ENCODE measurements around the gene MPO. TPM values are rescaled to one million over a fixed set of nuclear protein-coding genes. Genes with fewer than 3 reads are reported as not detected.

Gene MPO
- total RNA-seq, 1 donor from 2014 or later, result not detected

DNA sequence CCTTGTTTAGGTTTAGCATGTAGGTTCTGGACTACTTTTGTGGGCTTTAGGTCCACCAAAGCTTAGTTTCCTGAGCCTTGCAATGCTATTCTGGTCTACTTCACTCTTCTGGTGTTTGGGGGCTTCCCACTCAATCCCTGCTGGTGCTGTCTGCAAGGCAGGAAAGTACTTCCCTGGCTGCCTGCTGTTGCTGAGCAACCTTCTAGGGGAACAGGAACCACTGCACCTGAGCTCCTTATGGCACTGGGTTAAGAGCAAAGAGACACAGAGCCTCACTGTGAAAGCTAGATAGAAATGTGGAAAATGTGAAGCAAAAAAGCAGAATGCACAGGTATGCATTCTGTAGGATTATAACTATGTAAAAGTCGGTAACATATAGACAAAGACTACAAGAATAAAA lies 17.0 kb downstream of the MPO start:
- ATAC-seq, result no peak

DNA sequence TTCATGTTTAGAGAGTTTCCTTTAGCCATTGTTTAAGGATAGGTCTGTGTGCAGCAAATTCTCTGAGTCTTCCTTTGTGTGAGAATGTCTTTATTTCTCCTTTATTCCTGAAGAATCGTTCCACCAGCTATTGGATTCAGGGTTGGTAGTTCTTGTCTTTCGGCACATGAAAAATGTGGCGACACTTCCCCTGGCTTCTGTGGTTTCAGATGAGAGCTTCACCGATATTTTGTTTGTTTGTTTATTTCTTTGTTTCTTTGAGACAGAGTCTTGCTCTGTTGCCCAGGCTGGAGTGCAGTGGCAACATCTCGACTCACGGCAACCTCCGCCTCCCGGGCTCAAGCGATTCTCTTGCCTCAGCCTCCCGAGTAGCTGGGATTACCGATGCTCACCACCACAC lies 18.6 kb downstream of the MPO start:
- no peak for ATAC-seq

DNA sequence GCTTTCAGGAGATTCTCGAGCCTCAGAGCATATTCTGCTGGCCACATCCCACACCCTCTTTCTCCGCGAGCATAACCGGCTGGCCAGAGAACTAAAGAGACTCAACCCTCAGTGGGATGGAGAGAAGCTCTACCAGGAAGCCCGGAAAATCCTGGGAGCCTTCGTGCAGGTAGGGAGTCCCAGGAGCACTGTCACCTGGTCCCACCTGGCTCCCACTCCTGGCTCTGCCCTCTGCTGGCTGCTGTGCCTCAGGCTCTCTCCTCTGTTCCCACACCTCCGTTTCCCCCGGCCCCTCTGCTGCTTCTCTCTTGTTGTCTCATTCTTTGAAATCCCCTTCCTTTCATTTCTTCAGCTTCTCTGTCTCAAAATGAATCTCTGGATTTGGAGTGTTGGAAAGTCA lies 25.9 kb downstream of the MPO start:
- no peak for ATAC-seq

DNA sequence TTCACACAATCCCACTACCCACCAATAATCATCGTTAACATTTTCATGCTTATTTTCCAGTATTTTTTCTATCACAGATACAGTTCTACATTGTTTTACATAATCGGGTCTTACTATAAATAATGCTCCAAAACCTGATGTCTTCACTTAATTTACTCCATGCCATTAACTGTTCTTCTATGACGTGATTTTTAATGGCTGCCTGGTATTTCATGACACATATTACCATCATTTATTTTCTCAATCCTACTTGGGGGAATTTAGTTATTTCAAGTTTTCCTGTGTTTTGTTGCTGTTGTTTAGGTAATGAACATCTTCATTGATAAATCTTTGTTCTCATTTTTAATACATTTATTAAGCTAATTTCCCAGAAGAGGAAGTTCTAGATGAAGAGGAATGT lies 27.7 kb downstream of the MPO start:
- no peak for ATAC-seq

DNA sequence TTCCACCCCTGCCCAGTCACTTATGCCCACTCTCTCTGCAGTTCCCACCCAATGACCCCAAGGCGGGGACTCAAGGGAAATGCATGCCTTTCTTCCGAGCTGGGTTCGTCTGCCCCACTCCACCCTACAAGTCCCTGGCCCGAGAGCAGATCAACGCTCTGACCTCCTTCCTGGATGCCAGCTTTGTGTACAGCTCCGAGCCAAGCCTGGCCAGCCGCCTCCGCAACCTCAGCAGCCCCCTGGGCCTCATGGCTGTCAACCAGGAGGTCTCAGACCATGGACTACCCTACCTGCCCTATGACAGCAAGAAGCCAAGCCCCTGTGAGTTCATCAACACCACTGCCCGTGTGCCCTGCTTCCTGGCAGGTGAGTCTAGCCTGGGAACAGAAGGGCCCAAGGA lies 28.6 kb downstream of the MPO start:
- ATAC-seq, result no peak

DNA sequence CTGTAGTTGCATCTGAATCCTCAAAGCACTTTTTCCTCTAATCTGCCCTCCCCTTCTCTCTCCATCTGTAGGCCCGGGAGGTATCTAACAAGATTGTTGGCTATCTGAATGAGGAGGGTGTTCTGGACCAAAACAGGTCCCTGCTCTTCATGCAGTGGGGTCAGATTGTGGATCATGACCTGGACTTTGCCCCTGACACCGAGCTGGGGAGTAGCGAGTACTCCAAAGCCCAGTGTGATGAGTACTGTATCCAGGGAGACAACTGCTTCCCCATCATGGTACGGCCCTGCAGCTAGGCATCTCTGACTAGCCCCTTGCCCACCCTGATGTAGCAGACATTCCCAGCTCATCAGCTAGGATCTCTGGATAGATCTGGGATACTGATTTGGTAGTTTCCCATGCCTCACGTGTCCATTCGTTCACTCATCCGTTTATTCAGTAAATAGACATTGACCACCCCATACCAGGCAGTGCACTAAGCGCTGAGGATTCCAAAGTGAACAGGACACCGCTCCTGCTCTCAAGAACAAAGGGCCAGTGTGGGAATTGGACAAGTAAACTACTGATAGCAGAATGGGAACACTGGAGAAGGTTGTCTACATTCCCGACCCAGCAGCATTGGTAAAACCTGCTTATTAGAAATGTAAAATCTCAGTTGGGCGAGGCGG lies 30.3 kb downstream of the MPO start:
- no peak for ATAC-seq

DNA sequence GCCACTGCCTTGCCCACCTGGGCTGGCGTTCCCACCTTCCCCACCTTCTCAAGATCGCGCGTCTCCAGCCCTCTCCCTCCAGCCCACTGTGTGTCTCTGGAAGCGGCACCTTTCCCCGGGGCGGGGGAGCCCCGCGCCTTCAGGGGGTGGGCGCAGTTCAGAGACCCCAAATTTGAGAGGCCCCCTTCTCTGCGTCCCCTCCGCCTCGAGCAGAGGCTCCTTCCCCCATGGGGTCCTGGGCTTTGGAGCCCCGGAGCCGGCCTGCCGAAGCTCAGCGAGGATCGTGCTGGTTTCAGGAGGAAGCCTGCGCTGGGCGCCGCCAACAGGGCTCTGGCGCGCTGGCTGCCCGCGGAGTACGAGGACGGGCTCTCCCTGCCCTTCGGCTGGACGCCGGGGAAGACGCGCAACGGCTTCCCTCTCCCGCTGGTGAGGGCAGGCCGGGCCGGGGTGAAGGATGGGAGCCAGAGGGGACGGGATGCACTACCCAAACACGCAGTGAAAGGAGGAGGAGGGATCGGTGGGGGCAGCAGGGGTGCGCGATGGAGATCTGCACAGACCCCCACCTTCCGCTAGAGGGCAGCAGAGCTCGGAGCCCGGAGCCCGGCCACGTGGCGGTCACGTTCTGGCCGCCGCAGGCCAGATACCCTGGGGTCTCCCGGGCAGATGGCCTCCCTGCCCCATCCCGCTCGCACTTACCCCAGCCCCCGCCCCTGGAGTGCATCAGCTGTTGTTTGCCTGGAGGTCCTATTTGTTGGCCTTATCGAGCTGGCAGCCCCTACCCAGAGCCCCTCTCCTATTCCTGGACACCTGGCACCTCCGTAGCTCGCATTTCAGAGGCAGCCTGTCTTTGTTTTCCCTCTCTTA lies 31.2 kb downstream of the MPO start:
- peak; percentile 79 for ATAC-seq

DNA sequence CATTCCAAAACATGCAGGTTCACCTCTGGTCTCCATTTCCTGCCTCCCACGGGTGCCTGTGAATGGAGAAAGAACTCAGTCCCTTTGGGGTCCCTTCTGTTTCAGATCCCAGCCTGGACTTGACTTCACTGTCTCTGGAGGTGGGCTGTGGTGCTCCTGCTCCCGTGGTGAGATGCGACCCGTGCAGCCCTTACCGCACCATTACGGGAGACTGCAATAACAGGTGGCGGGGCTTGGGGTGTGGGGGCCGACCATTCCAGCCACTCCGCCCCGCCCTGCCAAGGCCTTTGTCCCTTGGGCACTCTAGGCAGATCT lies 31.8 kb downstream of the MPO start:
- no peak for ATAC-seq

DNA sequence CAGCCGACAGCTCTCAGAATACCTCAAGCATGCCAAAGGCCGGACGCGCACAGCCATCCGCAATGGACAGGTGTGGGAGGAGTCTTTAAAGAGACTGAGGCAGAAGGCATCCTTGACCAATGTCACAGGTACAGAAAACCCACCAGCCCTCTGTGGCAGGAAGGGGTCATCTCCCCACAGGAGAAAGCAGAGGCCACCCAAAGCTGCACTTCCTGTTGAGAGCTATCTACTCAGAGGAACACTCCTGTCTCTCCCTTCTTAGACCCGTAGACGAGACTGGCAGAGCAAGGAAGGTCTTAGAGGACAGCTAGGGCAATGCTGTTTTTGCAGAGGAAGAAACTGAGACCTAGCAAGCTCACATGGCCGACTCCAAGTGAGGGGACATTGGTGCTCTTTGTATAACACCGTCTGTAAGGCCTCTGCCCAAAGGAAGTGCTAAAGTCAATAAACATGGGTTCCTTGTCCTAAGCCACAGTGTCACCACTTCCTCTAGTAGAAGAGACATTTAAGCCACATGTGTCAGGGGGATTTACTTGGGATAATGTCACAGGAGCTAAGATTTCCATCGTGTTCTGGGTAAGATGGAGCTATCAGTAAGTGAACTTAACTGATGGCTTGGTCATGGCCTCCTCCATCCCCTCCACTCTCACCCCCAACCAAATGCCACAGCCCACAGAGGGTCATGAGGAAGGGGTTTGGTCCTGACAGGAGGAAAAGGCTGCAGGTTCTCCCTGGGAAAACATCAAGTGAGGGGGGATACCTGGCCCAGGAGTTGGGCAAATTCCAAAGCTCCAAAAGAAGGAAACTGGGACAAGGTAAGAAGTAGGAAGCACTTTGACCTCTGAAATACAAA lies 33.0 kb downstream of the MPO start:
- ATAC-seq, result no peak

DNA sequence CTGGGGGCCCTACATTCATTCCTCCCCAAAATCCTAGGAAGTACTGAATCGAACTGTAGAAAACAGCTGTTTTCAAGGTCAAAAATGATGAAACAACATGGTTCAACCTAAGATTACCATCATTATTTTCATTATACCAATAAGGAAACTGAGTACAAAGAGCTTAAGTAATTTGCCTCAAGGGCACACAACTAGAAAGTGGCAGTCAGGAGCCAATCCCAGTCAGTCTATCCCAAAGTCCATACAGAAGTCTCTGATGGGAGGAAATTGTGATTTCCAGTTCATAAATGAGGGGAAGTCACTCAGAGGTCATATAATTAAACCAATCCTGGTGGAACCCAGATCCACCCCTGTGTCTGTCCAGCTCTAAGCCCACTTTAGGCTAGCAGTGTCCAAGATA lies 34.0 kb downstream of the MPO start:
- ATAC-seq, result no peak

DNA sequence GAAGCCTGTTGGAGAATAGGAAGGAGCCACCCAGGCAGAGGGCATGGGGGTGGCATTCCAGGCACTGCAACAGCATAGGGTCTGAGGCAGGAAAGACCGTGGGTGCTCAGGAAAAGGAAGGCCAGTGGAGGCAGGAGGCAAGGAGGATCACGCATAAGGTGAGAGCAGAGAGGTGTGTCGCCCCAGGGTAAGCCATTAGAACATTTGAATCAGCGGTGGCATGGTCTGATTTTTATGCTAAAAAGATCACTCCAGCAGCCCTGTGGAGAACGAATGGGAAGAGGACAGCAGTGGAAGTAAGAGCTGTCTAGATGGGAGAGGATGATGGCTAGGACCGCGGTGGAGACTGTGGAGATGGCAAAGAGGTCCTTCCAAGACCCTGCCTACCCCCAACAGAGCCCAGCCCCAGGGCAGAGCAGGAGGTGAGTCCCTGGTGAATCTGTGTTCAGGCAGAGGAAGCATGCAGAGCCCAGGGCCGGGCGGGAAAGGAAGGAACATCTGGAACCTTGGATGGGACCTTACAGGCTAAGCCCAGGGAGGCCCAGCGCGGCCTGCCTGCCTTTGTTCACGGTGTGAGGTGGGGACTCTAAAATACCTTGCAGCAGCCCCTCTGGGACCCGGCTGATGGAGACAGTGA lies 34.5 kb downstream of the MPO start:
- no peak for ATAC-seq

DNA sequence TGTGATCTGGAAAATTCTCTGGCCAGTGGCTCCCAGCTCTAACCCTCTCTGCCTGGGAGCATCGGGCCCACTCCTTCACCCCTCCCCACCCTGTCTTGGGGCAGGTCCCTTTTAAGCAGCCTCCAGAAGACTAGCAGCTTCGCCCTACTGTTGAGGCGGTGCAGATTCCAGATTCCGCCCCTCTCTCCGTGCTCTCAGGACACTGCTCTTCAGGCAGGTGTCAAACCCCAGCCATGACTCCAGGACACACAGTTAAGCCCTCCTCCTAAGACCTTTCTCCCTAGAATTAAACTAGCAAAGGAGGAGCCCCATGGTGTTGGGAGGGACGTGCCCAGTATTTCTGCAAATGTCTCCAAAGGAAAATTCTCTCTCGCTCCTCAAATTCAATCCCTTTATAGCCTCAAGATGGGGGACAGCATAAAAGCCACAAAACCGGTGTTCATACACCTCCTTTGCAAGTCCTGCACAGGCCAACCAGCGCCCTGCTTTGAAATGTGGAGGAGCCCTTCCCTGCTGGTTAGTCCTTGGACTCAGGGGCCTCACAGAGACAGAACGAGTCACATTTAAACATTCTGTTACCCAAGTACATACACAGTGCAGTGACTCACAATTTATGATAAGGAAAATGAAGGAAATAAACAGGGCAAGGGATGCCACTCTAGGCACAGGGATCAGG lies 35.2 kb downstream of the MPO start:
- no peak for ATAC-seq

DNA sequence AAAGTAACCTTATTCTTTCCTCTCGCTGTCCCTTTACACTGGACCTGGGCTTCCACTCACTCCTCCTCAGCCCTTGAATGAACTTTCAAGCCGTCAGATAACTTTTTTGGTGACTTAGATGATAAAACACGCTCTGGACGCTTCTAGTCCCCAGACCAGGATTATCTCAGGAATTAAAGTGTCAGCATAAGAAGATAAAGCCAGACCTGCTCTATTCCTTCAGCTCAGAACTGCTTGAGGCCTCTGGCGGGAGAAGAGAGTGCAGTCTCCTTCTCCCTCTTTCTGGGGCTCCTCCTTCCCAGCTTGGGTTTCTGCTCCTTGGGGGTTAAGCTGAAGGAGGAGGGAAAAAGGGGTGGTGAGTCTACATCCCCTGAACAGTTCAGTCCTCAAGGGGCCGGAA lies 35.8 kb downstream of the MPO start:
- no peak for ATAC-seq

DNA sequence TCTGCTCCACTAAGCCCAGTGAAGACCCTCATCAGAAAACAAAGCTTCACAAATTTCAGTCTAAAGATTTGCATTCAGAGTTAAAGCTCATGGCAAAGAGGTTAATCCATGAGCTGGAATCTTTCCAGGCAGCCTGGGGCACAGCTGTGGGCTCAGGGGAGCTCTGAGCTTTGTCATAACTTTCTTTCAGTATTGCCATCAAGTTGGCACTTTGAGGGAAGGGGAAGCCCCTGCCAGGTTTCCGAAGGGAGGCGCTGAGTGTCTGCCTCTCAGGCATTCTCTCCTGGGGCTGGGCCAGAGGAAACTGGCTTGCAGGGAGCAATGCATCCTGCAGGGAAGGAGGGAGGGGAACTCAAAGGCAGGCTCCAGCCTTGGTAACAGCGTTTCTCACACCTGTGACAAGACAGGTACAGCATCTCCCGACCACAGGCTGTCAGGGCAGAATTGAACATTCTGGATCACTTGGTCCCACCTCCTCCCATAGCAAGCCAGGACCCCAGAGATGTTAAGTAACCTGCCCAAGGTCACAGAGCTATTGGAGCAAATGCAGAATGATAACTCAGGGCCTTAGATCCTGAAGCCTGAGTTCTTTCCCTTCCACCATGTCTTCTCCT lies 38.5 kb downstream of the MPO start:
- ATAC-seq, result no peak

DNA sequence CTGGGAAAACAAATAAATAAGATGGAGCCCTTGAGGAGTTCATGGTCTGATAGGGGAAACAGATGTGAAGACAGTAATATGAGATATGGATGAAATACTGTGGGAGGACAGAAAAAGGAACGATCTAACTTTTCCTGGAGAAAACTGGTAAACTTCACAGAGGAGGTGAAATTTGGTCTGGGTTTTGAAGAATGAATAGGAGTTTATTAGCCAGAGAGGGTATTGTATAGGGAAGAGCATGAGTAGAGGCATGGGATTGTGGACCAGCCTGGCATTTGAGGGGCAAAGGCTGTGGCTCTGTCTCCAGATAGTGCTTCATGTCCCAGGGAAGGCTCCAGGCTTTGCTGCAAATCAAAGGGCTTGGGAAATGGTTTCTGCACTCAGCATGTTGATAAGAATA lies 40.7 kb downstream of the MPO start:
- no peak for ATAC-seq

DNA sequence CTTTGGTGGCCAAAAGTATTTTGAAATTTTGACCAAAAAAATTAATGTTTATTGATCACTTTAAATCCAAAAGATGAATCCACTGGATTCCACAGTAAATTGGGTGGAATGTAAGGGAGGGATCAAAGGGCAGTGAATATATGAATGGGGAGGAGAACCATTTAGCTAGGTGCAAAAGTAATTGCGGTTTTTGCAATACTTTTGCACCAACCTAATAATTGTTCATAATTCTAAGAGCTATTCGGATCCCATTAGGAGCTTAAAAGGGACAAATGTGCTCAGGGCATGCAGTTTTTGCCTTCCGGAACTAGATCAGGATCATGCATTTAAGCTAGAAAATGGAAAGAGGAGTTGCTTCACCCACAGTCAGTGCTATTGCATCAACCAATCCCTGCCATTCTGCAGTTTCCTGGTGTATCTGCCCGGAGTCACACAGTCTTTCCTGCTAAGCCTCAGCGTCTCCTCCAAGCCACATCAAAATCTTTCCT lies 42.5 kb downstream of the MPO start, which contains the start of gene LPO:
Gene LPO (plus strand): TSS at position 438 of the 488 bp plus-strand sequence. CDS start 4,396 bp downstream, outside the sequence.
- ATAC-seq, result no peak

DNA sequence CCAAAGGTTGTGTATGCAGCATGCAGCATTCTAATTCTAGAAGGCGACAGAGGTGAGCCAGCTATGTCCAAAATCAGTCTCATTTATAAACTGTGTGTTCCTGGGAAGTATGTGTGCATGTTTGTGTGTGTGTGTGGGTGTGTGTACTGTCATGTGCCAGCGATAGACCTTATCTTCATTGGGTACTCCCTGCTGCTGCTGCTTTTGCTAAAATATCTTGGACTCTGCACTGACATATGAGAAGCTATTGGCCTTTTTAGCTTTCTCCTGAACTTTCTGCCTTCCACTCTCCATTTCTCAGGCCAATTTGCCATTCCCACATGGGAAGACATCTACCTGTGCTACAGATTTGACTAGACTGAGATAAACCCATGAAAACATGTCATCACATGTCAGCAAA lies 44.3 kb downstream of the MPO start:
- no peak for ATAC-seq

DNA sequence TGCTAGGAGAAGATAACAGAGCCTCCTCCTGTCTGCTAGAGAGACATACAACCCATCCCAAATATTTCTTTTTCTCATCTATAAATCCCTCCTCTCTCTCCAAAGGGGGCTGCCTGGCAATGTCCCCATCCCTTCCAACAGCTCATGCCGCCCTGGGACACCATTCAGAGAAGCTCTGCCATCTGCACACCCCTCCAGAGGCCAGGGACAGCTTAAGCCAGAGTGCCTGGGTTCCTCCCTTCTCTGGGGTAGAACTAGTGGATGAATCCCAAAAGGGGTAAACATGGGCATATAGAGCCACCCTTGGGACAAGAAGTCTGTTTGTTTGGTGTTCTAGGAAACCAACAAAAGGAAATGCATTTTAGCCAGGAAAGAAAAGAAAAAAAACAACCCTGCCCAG lies 44.9 kb downstream of the MPO start:
- no peak for ATAC-seq

DNA sequence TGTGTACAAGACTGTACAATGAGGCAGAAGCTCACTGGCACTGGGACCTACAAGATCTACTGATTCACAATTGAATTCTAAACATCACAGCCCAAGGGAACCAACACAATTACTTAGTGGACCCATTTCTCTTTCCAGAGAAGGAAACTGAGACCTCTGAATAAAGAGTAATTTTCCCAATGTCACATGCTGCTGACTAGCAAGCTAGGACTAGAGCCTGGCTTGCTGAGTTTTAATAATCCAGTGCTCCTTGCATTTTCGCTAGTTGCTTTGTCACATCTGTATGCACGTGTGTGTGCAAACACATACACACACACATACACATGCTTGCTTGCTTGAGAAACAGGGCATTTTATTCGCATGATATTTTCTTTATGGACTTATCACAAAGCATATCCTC lies 46.2 kb downstream of the MPO start:
- ATAC-seq, result no peak

DNA sequence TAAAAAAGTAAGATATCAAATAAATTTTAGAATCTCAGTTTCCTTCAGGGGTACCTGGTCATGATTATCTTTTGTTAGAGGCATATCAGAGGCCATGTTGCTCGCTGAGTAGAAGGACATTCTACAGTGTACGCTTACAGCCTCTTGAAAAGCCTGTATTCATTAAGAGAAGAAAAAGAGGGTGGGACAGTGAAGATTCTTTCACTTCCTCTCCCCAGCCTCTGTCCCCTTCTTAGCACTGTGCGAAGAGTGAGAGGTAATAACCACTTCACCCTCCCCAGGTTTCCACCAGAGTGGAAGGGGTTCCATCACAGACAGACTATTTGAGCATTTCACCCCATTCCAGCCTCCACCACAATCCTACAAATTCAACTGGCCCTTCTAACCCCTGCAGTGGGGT lies 47.2 kb downstream of the MPO start:
- ATAC-seq, result peak; percentile 38

DNA sequence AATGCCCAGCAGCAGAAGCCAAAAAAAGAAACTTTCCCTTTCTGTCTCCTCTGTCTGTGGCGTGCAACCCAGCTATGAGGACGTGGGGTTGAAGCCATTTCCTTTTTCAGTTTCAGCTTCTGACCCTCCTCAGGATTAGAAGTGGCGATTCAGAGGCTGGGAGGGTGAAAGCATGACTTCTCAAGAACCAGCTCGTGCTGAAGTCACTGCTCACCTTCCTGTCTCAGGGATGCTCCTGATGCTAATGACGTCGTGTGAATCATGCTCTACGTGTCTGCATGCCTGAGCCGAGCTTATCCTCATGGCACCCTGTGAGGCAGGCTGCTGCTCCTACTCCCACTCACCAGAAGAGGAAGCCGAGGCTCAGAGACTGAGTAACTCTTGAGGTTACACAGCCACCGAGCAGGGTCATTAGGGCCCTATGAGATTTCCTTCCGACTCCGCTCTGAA lies 48.0 kb downstream of the MPO start:
- ATAC-seq, result peak; percentile 68

DNA sequence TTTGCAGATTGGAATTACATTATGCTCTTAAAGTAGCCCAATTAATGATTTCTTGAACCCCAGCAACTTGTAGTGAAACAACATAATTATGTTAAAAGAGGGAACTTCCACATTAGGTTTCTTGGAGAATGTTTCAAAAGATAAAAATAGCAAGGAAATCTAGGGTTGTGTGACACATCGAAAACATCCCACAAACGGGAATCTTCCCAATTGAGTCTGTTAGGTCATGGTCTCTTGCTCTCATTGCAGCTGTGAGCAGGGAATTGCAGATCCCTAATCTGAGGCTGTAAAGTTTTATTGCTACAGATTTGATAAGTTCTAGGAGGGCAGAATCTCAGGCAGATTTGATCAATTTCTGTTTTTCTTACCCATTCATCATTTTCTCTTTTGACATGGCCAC lies 49.1 kb downstream of the MPO start:
- ATAC-seq, result no peak
